ENCODE results near the gene ENPP3. TPM values are rescaled to one million over a fixed set of nuclear protein-coding genes. Genes with fewer than 3 reads are reported as not detected.
"Not testable (repeated sequence)": the region's sequence is repeated elsewhere in the genome, so short reads cannot be mapped to it uniquely, and the experiment has no call there.

ENPP3 gene
- total RNA-seq, 1 donor from 2014 or later: 2.0 TPM

- intact Hi-C loops (cut with DNase I): no loop called here
- Histone ChIP-seq H3K9me3 (no peaks in the 10 kb centered on the region), H3K4me3 (no peak overlapping the region), H3K27ac (no peak overlapping the region), H3K36me3 (no peaks in the 10 kb centered on the region), H3K4me1 (no peaks in the 10 kb centered on the region), H3K27me3 (no peaks in the 10 kb centered on the region)
- no peak for DNase-seq (ENCODE audit: extremely low spot score in 2 of 2)
- TF ChIP-seq POLR2A (IDR thresholded peaks at IDR 0.05) (no peak), CTCF (IDR thresholded peaks at IDR 0.05) (no peak), POLR2AphosphoS5 (IDR thresholded peaks at IDR 0.05; ENCODE audit: insufficient read depth in 1 of 2, low read depth in 1 of 2) (no peak)
These were observed 107.6 kb downstream of the ENPP3 start for GRCh38 chr6:131744432-131745287.

- H3K36me3 ChIP-seq: no peaks in the 10 kb centered on the region
- no peaks in the 10 kb centered on the region for H3K9me3 ChIP-seq
- no peak overlapping the region for H3K27ac ChIP-seq
- DNase-seq (ENCODE audit: extremely low spot score in 2 of 2): no peak
- TF ChIP-seq POLR2A (IDR thresholded peaks at IDR 0.05) (no peak), POLR2AphosphoS5 (IDR thresholded peaks at IDR 0.05; ENCODE audit: insufficient read depth in 1 of 2, low read depth in 1 of 2) (no peak), CTCF (IDR thresholded peaks at IDR 0.05) (no peak)
- H3K27me3 ChIP-seq: no peaks in the 10 kb centered on the region
- no peaks in the 10 kb centered on the region for H3K4me1 ChIP-seq
- H3K4me3 ChIP-seq: no peak overlapping the region
- intact Hi-C loops (cut with DNase I): no loop called here
These were observed 108.4 kb downstream of the ENPP3 start for GRCh38 chr6:131745476-131745875.

- no peak overlapping the region for H3K27ac ChIP-seq
These were observed 110.8 kb downstream of the ENPP3 start for GRCh38 chr6:131747821-131748353.

GRCh38 chr6:131749023-131749422 lies 111.9 kb downstream of the ENPP3 start:
- intact Hi-C loops (cut with DNase I): no loop called here
- Histone ChIP-seq H3K27ac (no peak overlapping the region), H3K4me1 (no peaks in the 10 kb centered on the region), H3K36me3 (no peaks in the 10 kb centered on the region), H3K27me3 (no peaks in the 10 kb centered on the region), H3K9me3 (no peaks in the 10 kb centered on the region), H3K4me3 (no peak overlapping the region)
- no peak for DNase-seq (ENCODE audit: extremely low spot score in 2 of 2)
- TF ChIP-seq POLR2A (IDR thresholded peaks at IDR 0.05) (no peak), CTCF (IDR thresholded peaks at IDR 0.05) (no peak), POLR2AphosphoS5 (IDR thresholded peaks at IDR 0.05; ENCODE audit: insufficient read depth in 1 of 2, low read depth in 1 of 2) (no peak)

More at GRCh38 chr6:131747821-131748353, 110.8 kb downstream of the ENPP3 start:
- no peaks in the 10 kb centered on the region for H3K4me1 ChIP-seq
- intact Hi-C loops (cut with DNase I): no loop called here
- no peaks in the 10 kb centered on the region for H3K9me3 ChIP-seq
- TF ChIP-seq POLR2AphosphoS5 (IDR thresholded peaks at IDR 0.05; ENCODE audit: insufficient read depth in 1 of 2, low read depth in 1 of 2): no peak
- TF ChIP-seq POLR2A (IDR thresholded peaks at IDR 0.05): no peak
- TF ChIP-seq CTCF (IDR thresholded peaks at IDR 0.05): no peak
- no peaks in the 10 kb centered on the region for H3K27me3 ChIP-seq
- DNase-seq (ENCODE audit: extremely low spot score in 2 of 2): no peak
- no peaks in the 10 kb centered on the region for H3K36me3 ChIP-seq
- H3K4me3 ChIP-seq: no peak overlapping the region

GRCh38 chr6:131751012-131751715 lies 114.1 kb downstream of the ENPP3 start:
- H3K4me3 ChIP-seq; H3K27me3 ChIP-seq; DNase-seq (ENCODE audit: extremely low spot score in 2 of 2); H3K4me1 ChIP-seq; H3K27ac ChIP-seq; intact Hi-C loops (cut with DNase I); H3K36me3 ChIP-seq; H3K9me3 ChIP-seq: not testable (repeated sequence)
